CD4-positive, alpha-beta T cell treated with Interferon gamma for 1 hour (primary cell): ENCODE measurements around the gene ALDH1B1.

Experiments used
- DNase-seq: peaks from one replicate; pipeline ENCODE4 v3.0.0-alpha.2; 2020

The ALDH1B1 gene

GRCh38 chr9:38418366-38418765, 25.9 kb downstream of the ALDH1B1 start:
- DNase-seq, result no peak

GRCh38 chr9:38419181-38419580, 26.7 kb downstream of the ALDH1B1 start:
- DNase-seq, result no peak

- no peak for DNase-seq
Measured at GRCh38 chr9:38421498-38422211, 29.2 kb downstream of the ALDH1B1 start.

GRCh38 chr9:38422555-38423260, 30.2 kb downstream of the ALDH1B1 start:
- no peak for DNase-seq

DNA sequence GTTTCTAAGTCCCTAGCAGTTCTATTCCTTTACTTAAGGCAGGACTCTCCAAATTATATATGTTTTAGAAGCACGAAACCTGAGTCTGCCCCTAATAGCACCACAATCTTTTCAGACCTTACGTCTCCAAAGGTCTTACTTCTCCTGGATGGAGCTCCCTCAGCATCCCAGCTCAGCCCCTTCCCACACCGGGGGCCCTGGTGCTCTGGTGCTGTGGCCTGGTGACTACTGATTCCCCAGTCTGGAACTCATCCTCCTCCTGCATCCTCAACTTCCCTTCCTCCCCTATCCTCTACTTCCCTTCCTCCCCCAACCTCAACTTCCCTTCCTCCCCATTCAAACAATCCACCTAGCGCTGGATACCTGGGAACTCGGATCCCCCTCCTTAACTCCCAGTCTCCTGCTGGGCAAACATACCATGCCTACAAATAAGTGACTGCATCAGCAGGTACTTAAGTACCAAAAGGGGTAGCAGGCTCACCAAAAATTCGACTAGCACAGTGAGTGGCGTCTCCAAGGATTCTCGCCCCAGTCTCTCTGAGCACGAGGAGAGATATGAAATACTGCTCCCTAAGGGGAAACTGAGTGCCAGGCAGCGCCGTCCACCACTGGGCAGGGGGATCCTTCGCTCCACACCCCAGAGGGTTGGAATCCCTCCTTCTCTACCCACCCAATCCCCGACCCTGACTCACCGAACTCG, 30.9 kb downstream of the ALDH1B1 start:
- DNase-seq, result no peak

DNA sequence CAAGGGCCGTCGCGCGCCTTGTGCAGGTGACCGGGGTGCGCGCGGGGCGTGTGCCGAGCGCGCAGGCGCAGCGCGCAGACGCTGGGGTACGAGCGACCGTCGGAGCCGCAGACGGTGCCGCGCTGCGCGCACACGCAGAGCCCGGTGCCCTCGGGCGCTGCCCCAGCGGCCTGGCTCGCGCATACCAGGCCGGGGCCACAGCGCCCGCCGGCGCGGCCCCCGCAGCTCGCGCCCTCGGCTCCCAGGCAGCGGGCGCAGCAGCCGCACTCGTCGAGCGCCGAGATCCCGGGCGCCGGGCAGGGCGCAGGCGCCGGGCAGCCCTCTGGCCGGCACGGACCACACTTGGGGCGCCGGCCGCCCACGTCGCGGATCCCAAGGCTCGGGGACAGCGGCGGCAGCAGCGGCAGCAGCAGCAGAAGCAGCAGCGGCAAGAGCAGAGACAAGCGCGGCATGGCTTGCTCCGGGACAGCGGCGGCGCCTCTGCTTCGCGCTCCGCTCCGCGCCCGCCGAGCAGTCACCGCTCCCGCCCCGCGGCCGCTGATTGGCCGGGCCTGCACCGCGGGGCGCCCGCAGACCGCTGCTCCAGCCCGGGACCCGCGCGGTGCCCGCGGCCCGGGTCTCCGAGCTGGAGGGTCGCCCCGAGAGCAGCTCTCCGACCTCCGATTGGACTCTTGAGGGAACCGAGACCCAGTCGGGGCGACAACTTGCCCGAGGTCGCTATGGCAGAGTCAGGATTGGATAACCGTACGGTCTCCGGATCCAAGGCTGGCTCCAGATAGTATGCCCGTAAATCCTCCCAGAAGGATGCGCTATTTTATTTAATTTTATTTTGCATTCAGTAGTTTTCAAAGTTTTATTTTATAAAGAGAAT, 31.7 kb downstream of the ALDH1B1 start, which contains the start of gene IGFBPL1:
Gene IGFBPL1 (minus strand): TSS at position 482 of the 871 bp plus-strand sequence. CDS start 30 bp downstream, at position 452.
- no peak for DNase-seq

GRCh38 chr9:38424918-38425317, 32.4 kb downstream of the ALDH1B1 start:
- no peak for DNase-seq

GRCh38 chr9:38428062-38428461, 35.6 kb downstream of the ALDH1B1 start:
- no peak for DNase-seq

DNA sequence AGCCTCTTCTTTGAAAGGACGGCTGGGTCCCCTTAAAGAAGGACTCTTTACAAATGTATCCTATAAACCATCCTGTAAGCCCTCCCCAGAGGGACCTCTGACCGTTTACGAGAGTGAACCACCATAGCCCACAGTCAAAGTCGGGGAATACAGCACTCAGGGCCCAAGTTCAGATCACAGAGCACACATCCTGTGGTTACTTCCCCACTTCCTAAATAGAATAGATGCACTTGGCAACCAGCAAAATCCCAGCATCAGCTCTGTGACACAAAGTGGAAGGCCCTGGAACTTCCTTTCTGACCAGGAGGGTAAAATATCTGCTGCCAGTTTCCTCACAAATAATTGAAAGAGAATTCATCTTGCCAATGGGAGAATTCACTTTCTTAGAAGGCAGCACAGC, 38.6 kb downstream of the ALDH1B1 start:
- DNase-seq, result no peak

- no peak for DNase-seq
Measured at GRCh38 chr9:38432922-38433510, 40.5 kb downstream of the ALDH1B1 start.

- DNase-seq, result no peak
Measured at GRCh38 chr9:38434365-38434764, 41.9 kb downstream of the ALDH1B1 start.

GRCh38 chr9:38434853-38435252, 42.4 kb downstream of the ALDH1B1 start:
- no peak for DNase-seq

DNA sequence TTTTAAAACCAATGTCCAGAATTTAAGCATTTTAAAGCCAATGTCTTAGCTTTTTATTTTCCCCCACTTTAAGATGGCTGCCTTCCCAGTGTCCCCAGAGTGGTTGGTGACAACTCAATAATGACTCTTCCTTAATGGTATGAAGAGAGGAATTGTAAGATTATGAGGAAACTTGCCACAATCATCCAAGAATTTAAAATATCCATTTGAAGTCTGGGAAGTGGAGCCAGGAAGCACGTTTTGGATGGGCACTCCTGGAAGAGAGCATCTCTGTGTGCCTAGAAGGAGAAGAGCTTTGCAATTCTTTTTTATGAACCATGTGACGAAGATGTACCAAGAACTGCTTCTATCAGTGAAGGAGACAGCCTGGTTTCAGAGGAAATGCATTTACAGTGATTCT, 43.0 kb downstream of the ALDH1B1 start:
- no peak for DNase-seq

DNA sequence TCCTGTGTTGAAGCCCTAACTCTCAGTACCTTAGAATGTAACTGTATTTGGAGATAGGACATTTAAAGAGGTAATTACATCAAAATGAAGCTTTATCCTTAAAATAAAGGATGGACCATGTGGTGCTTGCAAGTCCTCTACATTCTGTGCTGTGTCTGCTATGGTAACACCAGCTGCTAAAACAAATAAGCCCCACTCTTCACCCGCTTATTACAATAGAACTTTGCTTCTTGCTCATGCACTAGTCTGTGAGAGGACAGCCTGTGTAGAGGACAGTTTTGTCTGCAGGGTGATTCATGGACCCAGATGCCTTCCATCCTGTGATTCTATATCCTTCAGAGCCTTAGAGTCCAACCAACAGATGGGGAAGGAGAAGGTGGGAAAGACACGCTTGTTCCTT, 44.2 kb downstream of the ALDH1B1 start:
- DNase-seq, result no peak

GRCh38 chr9:38437193-38437823, 44.8 kb downstream of the ALDH1B1 start:
- DNase-seq, result no peak

GRCh38 chr9:38439291-38439915, 46.9 kb downstream of the ALDH1B1 start:
- no peak for DNase-seq

DNA sequence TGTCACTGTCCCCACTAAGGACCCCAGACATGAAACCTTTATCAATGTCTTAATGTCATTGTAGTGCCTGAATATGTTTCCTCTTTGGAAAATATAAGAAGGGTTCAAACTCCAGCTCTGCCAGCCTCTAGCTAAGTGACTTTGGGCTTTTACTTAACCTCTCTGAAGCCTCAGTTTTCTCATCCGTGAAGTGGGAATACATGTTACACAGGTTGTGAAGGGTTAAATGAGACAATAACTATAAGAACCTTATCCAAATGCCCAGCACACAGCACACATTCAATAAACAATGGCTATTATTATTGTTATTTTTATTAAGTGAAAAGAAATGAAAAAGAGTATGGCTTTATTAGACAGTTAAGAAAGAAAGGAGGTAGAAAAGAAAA, 47.4 kb downstream of the ALDH1B1 start:
- DNase-seq, result no peak

- DNase-seq, result no peak
Measured at GRCh38 chr9:38440516-38440915, 48.0 kb downstream of the ALDH1B1 start.

- no peak for DNase-seq
Measured at GRCh38 chr9:38441347-38442085, 49.0 kb downstream of the ALDH1B1 start.

- DNase-seq, result no peak
Measured at GRCh38 chr9:38442473-38443096, 50.1 kb downstream of the ALDH1B1 start.
